HL-60/S4 (cell line): Measurements from ENCODE around the gene F2.
"Not testable (repeated sequence)": the region's sequence is repeated elsewhere in the genome, so short reads cannot be mapped to it uniquely, and the experiment has no call there.

Source experiments
- in situ Hi-C: fragments of 300-500 bp; cut with MboI; formaldehyde crosslinking; loops from 2 replicates; pipeline ENCODE4 v1.14.3; 2022; ENCODE audit warnings: low sequenced_read_pairs

Gene F2

DNA sequence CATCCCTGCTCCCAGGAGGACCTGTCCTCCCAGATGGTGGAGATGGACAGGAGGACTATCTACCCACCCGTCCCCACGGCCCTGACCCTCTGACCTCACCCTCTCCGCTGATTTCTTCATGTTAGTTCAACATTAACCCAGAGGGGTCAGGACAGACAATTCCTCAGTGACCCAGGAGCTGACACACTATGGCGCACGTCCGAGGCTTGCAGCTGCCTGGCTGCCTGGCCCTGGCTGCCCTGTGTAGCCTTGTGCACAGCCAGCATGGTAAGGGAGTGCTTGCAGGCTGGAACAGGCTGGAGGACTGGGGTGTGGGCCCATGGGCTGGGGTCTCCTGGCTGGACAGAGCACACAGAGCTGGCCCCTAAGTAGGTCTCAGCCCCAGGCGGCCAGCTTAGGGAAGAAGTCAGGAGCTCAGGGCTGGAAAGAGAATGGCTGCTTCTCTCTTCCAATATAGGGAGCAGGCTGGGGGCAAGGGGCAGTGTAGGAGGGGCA, at the start of gene F2:
F2 (plus strand) TSS at position 166 of the 495 bp plus-strand sequence; CDS start at position 189, 23 bp downstream.
- in situ Hi-C loops, result no loop called here

DNA sequence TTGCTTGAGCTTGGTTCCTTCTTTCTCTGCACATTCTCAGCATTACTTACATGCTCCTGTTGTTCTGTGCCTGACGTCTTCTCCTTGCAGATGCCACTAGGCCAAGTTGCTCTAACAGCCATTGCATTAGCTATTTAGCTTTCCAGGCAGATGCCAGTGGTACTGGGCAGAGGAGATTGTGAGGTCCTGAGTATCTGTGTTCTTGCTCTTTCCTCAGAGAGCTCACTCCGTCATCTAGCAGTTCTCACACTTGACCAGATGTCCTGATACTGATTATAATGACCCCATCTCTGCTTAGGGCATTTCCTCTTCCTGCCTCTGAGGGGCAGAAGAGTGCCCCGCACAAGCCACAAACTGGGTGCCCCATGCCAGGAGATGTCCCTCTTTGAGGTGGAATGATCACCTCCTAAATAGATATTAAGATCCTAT, 49.3 kb upstream of the F2 start:
- in situ Hi-C loops, result loop anchor here (10.0 kb wide), 1 partner anchor 55 kb away; no protein-coding TSS in a partner anchor

DNA sequence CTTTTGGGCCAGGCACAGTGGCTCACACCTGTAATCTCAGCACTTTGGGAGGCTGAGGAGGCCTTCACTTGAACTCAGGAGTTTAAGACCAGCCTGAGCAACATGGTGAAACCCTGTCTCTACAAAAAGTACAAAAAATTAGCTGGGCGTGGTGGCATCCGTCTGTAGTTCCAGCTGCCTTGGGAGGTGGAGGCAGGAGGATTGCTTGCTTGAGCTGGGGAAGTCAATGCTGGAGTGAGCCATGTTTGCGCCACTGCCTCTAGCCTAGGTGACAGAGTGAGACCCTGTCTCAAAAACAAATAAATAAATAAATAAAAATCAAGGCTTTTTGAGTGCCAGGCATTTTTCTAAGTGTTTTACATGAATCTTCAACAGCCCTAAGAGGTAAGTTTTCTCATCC, 48.5 kb upstream of the F2 start:
- in situ Hi-C loops, result not testable (repeated sequence)

DNA sequence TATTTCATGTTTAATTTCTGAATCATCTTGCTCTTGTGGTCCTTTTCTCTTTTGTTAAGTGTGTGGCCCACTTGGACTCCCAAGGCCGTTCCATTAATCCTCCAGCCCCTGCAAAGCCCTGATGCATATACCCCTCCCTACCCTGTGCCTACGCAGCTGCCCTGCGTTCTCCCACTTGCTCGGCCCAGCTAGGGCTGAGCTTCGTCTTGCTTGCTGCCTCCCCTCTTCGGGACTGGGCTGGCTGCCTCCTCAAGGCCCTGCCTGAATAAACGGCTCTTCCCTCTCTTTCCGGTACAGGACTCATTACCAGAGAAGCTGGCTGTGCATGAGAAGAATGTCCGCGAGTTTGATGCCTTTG, 47.1 kb upstream of the F2 start:
- in situ Hi-C loops, result no loop called here

DNA sequence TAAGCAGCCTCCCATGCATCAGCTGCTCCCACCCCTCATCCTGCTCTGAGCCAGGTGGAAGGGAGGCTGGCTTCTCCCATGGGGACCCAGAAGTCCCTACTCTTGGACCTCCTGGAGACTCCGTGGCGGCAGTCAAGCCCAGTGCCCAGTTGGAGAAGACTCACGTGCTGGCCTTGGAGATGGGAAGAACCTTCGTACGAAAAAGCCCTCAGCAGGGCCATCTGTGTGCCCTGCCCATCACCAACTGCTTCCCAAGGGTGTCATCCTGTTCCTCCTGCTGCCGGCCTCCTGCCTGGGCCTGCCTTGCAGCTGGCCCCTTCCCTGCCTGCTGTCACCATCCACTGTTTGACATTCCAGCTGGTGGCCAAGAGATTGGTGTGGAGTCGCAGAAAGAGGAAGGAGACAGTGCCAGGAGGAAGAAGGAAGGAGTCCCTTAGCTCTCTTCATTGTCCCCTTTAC, 46.6 kb upstream of the F2 start:
- in situ Hi-C loops, result no loop called here

DNA sequence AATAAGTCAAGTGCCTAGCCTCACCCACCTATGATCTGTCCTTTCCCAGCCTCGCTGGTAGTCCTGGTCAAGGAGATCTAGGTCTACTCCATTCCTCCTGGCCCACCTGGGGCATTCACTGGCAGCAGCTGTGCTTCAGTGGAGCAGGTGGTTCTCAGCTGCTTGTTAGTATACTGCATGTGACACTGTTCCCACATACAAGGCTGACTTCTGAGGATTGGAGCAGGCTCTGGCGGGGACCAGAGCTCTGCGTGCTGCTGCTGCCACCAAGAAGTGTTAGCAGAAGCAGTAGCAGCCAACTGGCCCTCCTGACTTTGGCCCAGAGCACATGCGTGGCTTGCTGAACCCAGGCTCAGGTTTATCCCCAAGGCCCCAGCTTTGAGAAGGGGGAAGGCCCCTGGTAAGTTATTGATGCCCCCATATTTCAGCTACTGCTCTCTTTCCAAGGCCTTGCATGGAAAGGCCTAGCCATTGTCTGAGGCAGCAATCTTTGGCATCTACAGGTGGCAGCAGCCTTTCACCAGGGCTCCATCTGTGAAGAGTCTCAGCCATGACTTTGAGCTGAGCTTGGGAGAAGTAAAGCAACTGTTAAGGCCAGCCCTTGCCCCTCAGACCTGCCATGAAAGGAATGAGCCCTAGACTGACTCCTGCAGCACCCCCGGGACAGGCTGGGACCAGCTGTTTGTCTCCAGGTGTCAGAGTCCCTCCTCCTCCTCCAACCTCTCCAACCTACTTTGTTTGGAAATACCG, 45.1 kb upstream of the F2 start:
- in situ Hi-C loops, result no loop called here

GRCh38 chr11:46674463-46675287, 44.3 kb upstream of the F2 start:
- in situ Hi-C loops, result no loop called here

- in situ Hi-C loops, result no loop called here
Measured at GRCh38 chr11:46675288-46675851, 43.6 kb upstream of the F2 start.

GRCh38 chr11:46675949-46676348, 43.1 kb upstream of the F2 start:
- in situ Hi-C loops, result no loop called here

DNA sequence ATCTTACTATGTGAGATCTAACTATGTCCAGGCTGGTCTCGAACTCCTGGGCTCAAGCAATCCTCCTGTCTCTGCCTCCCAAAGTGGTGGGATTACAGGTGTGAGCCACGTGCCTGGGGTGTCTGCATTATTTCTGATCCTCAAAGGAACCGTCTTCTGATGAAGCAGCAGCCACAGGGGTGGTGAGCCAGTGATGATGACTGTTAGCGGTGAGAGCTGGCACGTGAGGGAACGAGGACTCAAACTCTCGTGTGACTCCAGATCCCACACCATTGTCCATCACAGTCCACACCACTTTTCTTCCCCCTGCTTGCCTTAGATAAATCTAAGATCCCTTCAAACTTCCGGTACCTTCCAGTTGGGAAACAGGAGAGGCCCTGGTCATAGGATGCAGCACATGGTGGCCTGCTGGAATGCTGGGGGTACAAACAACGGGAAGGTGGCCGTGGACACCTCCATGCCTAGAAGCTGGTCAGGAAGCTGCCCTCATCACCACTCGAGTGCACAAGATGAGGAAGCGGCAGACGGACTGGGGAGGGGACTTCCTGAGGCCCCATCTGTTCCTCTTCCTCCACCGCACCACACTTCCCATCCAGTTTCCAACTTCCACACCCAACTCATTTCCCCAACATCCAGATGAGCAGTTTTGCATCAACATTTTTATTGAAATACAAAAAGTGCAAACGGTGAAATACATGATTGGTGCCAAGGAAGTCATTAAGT, 42.4 kb upstream of the F2 start:
- in situ Hi-C loops, result no loop called here

DNA sequence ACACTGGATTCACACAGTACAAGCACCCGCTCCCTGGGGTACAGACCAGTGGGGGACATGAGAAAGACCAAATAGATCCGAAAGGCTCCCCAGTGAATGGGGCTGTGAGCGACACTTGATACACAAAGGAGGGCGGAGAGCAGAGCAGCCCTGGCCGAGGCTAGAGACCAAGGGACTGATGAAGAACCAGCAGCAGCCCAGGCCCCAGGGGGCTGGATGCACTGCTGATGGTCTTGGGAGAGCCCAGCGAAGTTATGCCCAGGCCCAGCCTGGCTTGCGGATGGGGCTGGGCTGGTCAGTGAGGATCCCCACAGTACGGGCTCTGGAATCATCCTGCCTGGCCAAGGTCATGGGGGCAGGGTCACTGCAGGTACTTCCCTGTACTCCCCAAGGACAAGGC, 41.8 kb upstream of the F2 start:
- in situ Hi-C loops, result no loop called here

DNA sequence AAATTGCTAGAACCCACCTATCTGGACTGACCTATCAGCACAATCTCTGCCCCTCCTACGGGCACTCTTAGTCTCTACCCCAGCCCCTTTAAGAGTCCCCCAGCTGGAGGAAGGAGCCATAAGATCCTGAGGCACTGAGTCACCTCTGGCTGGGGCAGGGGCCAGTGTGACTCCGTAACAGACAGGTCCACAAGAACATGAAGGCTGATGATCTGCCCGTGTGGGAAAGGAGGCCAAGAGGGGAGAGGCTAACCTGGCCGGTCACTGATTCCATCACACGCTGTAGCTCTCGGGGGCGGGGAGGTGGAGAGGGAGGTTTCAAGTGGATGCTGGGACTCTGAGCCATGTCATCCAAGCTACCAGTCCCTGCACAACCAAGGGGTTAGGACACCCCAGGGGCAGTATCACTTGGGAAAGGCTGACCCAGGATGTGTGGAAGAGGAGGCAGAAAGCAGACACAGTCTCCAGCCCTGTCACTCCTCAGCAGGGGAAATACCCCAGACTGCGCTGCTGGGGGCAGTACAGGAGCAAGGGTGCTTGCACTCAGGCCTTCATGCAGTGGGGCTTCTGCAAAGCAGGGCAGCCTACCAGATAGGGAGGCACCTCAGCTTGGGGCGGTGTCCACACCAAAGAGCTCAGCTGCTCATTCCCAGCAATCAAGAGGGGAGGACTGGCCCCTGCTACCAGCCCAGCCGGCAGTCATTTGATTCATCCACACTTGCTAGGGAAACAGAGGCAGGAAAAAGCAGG, 40.8 kb upstream of the F2 start:
- in situ Hi-C loops, result no loop called here

DNA sequence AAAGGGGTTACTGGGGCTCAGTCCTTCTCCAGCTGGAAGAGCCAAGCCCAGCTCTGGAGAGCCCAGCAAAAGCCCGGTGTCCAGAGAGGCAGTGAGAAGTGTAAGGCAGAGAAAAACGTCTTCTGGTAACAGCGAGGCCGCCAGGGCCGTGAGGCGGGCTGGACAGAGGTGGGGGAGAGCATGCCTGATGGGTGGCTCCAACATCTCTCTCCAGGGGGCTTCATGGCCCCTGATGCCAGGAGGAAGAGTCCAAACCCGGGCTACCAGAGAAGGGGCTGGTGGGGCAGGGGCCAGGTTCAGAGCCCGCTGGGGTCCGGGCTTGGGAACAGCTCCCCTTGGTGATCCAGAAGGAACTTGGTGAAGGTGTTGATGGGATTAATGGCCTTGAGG, 40.3 kb upstream of the F2 start:
- in situ Hi-C loops, result no loop called here

DNA sequence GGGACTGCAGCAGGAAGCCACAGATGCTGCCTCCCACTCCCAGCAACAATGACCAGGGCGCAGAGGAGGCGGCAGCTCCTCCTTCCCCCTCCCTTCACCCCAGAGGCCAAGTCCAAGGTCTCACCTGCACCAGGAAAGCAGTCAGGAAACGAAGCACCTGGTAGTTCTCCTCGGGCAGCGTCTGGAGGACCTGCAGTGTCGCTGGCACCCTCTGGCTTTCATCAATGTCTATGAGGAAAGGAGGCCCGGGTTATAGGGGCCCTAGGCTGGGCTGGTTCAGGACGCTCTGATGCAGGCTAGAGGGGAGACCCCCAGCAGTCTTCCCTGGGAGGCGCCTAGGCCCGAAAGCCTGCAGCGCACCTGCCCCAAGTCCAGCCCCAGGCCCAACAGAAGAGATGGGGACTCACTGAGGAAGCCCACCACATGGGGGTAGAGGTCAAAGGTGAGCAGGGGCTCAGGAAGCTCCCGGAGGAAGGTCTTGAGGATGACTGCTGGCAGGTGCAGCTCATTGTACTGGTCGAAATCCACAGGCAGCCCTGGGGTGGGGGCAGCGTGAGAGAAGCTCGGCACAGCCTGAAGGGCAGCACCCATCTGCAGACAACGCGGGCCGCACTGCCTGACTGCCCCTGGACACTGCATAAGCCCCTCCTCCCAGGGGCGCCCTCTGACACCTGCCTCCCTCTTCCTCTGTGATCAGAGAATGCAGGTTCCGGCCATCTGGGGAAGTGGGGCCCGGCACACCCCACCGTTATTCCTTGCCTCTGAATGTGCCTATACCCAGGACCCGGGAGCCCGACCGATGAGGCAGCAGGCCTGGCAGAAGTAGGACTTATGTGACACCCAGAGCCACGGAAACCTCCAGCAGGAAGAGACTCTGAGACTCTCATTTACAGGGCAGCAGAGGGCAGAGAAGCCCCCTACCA, 39.5 kb upstream of the F2 start:
- in situ Hi-C loops, result no loop called here

GRCh38 chr11:46680164-46680760, 38.8 kb upstream of the F2 start:
- in situ Hi-C loops, result no loop called here

DNA sequence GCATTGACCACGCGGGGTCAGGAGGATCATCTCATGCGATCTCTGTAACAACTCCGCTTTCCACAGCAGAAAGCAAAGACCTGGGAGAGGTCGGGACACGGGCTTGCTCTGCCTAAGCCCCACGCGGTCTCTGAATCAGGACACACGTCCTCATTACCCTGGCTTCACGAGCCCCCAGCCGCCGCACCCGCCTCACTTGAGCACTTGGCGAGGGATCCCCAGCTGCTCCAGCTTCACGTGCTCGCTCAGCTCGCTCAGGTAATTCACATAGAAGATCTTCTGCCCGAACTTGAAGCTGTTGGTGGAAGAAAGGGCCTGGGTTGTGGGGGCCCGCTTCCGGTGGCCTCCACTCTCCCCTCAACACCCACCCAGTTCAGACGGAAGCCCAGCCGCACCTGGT, 38.2 kb upstream of the F2 start:
- in situ Hi-C loops, result no loop called here

DNA sequence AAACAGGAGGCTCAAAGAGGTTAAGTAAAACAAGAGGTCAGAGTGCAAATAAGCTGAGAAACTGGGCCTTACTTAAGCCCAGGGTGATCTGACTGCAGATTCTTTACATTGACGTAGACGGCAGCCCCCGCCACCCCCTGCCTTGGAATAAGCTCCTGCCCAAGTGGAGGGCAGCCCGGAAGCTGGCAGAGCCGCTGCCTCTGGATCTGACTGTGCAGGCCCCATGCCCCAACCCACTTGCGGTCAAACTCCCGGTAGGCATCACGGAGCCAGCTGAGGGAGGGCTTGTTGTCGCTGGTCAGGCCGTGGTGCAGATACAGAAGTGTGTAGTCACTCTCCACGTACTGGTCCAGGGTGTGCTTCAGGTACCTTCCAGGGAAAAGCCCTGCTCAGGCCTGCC, 37.2 kb upstream of the F2 start:
- in situ Hi-C loops, result no loop called here

DNA sequence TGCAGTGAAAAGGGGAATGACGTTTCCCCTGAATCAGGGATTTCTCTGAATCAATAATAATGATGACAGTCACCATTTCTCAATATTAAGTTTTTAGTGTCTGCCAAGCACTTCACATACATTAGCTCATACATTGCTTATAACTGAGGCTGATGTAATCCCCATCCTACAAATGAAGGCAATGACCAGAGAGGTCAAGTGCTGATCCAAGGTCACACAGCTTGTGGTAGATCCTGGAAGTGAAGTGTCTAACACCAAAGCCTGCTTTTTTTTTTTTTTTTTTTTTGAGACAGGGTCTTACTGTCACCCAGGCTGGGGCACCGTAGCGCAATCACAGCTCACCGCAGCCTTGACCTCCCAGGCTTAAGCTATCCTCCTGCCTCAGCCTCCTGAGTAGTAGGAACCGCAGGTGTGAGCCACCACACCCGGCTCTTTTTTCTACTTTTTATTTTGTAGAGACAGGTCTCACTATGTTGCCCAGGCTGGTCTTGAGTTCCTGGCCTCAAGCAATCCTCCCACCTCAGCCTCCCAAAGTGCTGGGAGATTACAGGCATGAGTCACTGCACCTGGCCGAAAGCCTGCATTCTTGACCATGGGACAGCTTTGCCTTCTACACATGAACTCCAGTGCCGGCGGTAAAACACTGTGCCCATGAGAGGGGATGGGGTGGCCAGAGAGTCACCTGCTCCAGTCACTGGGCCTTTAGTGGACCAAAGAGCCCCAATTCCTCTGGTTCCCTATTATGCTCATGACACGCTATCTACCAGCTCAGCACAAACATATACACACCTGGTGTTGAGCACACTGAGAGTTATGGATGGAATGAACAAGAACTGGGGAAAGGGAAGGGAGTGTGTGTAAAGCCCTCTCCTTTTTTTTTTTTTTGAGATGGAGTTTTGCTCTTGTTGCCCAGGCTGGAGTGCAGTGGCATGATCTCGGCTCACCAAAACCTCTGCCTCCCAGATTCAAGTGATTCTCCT, 36.0 kb upstream of the F2 start:
- in situ Hi-C loops, result no loop called here
